ENCODE measurements around the gene PDE4D.

The PDE4D gene

GRCh38 chr5:59186623-59187022 lies 706.9 kb downstream of the PDE4D start:
- H3K9ac ChIP-seq, result no peak overlapping the region
- H3K27ac ChIP-seq, result no peak overlapping the region
- no peak overlapping the region for H3K4me3 ChIP-seq
- H3K9me3 ChIP-seq (replicated peaks in 1 of 11), result no peaks in the 10 kb centered on the region
- H3K27me3 ChIP-seq, result no peaks in the 10 kb centered on the region
- no peak for TF ChIP-seq Cebpa-rat (IDR thresholded peaks at IDR 0.05)
- no peak overlapping the region for H3K4me2 ChIP-seq
- H3K36me3 ChIP-seq, result no peaks in the 10 kb centered on the region
- peaks cover 0 to 6% (median 0%) of the 10 kb centered on the region in 10 experiments; a peak in 2 of 20 replicates for H3K4me1 ChIP-seq
- no peaks in the 10 kb centered on the region for H4K20me1 ChIP-seq

- Histone ChIP-seq H3K9me3 (replicated peaks in 1 of 11) (no peaks in the 10 kb centered on the region), H3K4me2 (no peak overlapping the region), H3K27me3 (no peaks in the 10 kb centered on the region), H3K36me3 (no peaks in the 10 kb centered on the region), H3K4me1 (peaks cover 0 to 6% (median 0%) of the 10 kb centered on the region in 10 experiments; a peak in 4 of 20 replicates), H3K9ac (no peak overlapping the region), H3K4me3 (no peak overlapping the region), H4K20me1 (no peaks in the 10 kb centered on the region), H3K27ac (no peak overlapping the region)
- no peak for TF ChIP-seq Cebpa-rat (IDR thresholded peaks at IDR 0.05)
These were observed 707.7 kb downstream of the PDE4D start for GRCh38 chr5:59185757-59186385.

- H3K9me3 ChIP-seq (replicated peaks in 1 of 11), result no peaks in the 10 kb centered on the region
- peaks cover 0 to 13% (median 0%) of the 10 kb centered on the region in 10 experiments; a peak in 6 of 20 replicates for H3K4me1 ChIP-seq
- no peak overlapping the region for H3K27ac ChIP-seq
- no peaks in the 10 kb centered on the region for H3K36me3 ChIP-seq
- no peaks in the 10 kb centered on the region for H4K20me1 ChIP-seq
- H3K4me2 ChIP-seq, result no peak overlapping the region
- H3K9ac ChIP-seq, result no peak overlapping the region
- TF ChIP-seq Cebpa-rat (IDR thresholded peaks at IDR 0.05), result no peak
- H3K27me3 ChIP-seq, result no peaks in the 10 kb centered on the region
- no peak overlapping the region for H3K4me3 ChIP-seq
These were observed 708.8 kb downstream of the PDE4D start for GRCh38 chr5:59184769-59185168.

- Histone ChIP-seq H3K9ac (no peak overlapping the region), H4K20me1 (no peaks in the 10 kb centered on the region), H3K27me3 (no peaks in the 10 kb centered on the region), H3K4me1 (peaks cover 0 to 17% (median 10%) of the 10 kb centered on the region in 10 experiments; a peak in 15 of 20 replicates), H3K27ac (no peak overlapping the region), H3K4me3 (no peak overlapping the region), H3K36me3 (no peaks in the 10 kb centered on the region), H3K9me3 (replicated peaks in 1 of 11) (no peaks in the 10 kb centered on the region), H3K4me2 (no peak overlapping the region)
- no peak for TF ChIP-seq Cebpa-rat (IDR thresholded peaks at IDR 0.05)
These were observed 710.8 kb downstream of the PDE4D start for GRCh38 chr5:59182760-59183159.

- no peaks in the 10 kb centered on the region for H3K27me3 ChIP-seq
- no peaks in the 10 kb centered on the region for H3K9me3 ChIP-seq (replicated peaks in 1 of 11)
- H4K20me1 ChIP-seq, result no peaks in the 10 kb centered on the region
These were observed 713.0 kb downstream of the PDE4D start for GRCh38 chr5:59180515-59180914.

GRCh38 chr5:59179704-59180103 lies 713.8 kb downstream of the PDE4D start:
- H3K9ac ChIP-seq, result no peak overlapping the region
- H3K4me2 ChIP-seq, result no peak overlapping the region
- H3K4me3 ChIP-seq, result no peak overlapping the region
- no peaks in the 10 kb centered on the region for H4K20me1 ChIP-seq
- TF ChIP-seq Cebpa-rat (IDR thresholded peaks at IDR 0.05), result no peak
- H3K4me1 ChIP-seq, result peaks cover 0 to 18% (median 11%) of the 10 kb centered on the region in 10 experiments; a peak in 15 of 20 replicates
- no peaks in the 10 kb centered on the region for H3K9me3 ChIP-seq (replicated peaks in 1 of 11)
- no peaks in the 10 kb centered on the region for H3K36me3 ChIP-seq
- H3K27me3 ChIP-seq, result no peaks in the 10 kb centered on the region
- no peak overlapping the region for H3K27ac ChIP-seq

More at GRCh38 chr5:59180515-59180914, 713.0 kb downstream of the PDE4D start:
- TF ChIP-seq Cebpa-rat (IDR thresholded peaks at IDR 0.05), result no peak
- H3K9ac ChIP-seq, result no peak overlapping the region
- H3K27ac ChIP-seq, result no peak overlapping the region
- H3K36me3 ChIP-seq, result no peaks in the 10 kb centered on the region
- no peak overlapping the region for H3K4me3 ChIP-seq
- H3K4me1 ChIP-seq, result peaks cover 0 to 18% (median 11%) of the 10 kb centered on the region in 10 experiments; a peak in 15 of 20 replicates
- no peak overlapping the region; a peak in 3 of 22 replicates for H3K4me2 ChIP-seq

GRCh38 chr5:59178482-59178881 lies 715.0 kb downstream of the PDE4D start:
- H3K4me2 ChIP-seq, result peak overlapping the region; percentile 5 to 40 (median 20); a peak in 11 of 22 replicates
- no peak overlapping the region for H3K27ac ChIP-seq
- H3K36me3 ChIP-seq, result no peaks in the 10 kb centered on the region
- no peaks in the 10 kb centered on the region for H3K9me3 ChIP-seq (replicated peaks in 1 of 11)
- H3K4me1 ChIP-seq, result peaks cover 0 to 18% (median 11%) of the 10 kb centered on the region in 10 experiments; a peak in 15 of 20 replicates
- no peak overlapping the region for H3K4me3 ChIP-seq
- H3K27me3 ChIP-seq, result no peaks in the 10 kb centered on the region
- no peak overlapping the region for H3K9ac ChIP-seq
- no peaks in the 10 kb centered on the region for H4K20me1 ChIP-seq
- TF ChIP-seq Cebpa-rat (IDR thresholded peaks at IDR 0.05), result no peak

GRCh38 chr5:59178071-59178470 lies 715.5 kb downstream of the PDE4D start:
- TF ChIP-seq Cebpa-rat (IDR thresholded peaks at IDR 0.05), result no peak
- Histone ChIP-seq H3K36me3 (no peaks in the 10 kb centered on the region), H3K9me3 (replicated peaks in 1 of 11) (no peaks in the 10 kb centered on the region), H3K27me3 (no peaks in the 10 kb centered on the region), H3K4me3 (no peak overlapping the region), H3K4me2 (peak overlapping the region; percentile 5 to 40 (median 20); a peak in 12 of 22 replicates), H3K4me1 (peaks cover 0 to 18% (median 11%) of the 10 kb centered on the region in 10 experiments; a peak in 15 of 20 replicates), H4K20me1 (no peaks in the 10 kb centered on the region), H3K9ac (no peak overlapping the region), H3K27ac (no peak overlapping the region)

GRCh38 chr5:59177644-59178043 lies 715.9 kb downstream of the PDE4D start:
- H3K4me3 ChIP-seq, result no peak overlapping the region
- H3K36me3 ChIP-seq, result no peaks in the 10 kb centered on the region
- no peaks in the 10 kb centered on the region for H3K27me3 ChIP-seq
- peaks cover 0 to 18% (median 11%) of the 10 kb centered on the region in 10 experiments; a peak in 15 of 20 replicates for H3K4me1 ChIP-seq
- no peak for TF ChIP-seq Cebpa-rat (IDR thresholded peaks at IDR 0.05)
- H3K4me2 ChIP-seq, result peak overlapping the region in 10 of 11 experiments; percentile 5 to 40 (median 22); a peak in 10 of 22 replicates
- H3K9ac ChIP-seq, result no peak overlapping the region
- no peaks in the 10 kb centered on the region for H4K20me1 ChIP-seq
- no peaks in the 10 kb centered on the region for H3K9me3 ChIP-seq (replicated peaks in 1 of 11)
- no peak overlapping the region for H3K27ac ChIP-seq

All from BLaER1 treated with 17β-estradiol and CSF1 and Interleukin-3, amounts not matched to agents 10 nM and 100 nM (cell line).